Panc1 (cell line): ENCODE data around the gene ZNF701. TPM values are rescaled to one million over a fixed set of nuclear protein-coding genes. Genes with fewer than 3 reads are reported as not detected.

ENCODE experiments used
- total RNA-seq: library from RNA; stranded (reverse); gene quantifications from one replicate; pipeline ENCODE4 v1.2.1, GENCODE V29; 2021; ENCODE audit not compliant: unreplicated experiment

ZNF701 gene
- total RNA-seq, 1 experiment from 2014 or later = 16.4 TPM

Other genes with a start within 250 kb of the ZNF701 start
- gene ZNF610, start 234.0 kb upstream of the ZNF701 start, total RNA-seq = not detected
- gene ZNF880, start 200.4 kb upstream of the ZNF701 start, total RNA-seq = 10.9 TPM
- 9.3 TPM for gene ZNF528, start 172.4 kb upstream of the ZNF701 start, total RNA-seq
- gene ZNF534, start 141.1 kb upstream of the ZNF701 start, total RNA-seq = not detected
- not detected for gene ZNF578, start 116.7 kb upstream of the ZNF701 start, total RNA-seq
- gene ZNF808, start 42.6 kb upstream of the ZNF701 start, total RNA-seq = 19.1 TPM
- gene ZNF83, start 68.1 kb downstream of the ZNF701 start, total RNA-seq = 31.9 TPM
- 16.6 TPM for gene ZNF611, start 164.8 kb downstream of the ZNF701 start, total RNA-seq
- 13.6 TPM for gene ZNF600, start 216.5 kb downstream of the ZNF701 start, total RNA-seq